Uterus (tissue), 2 donors: ENCODE data around the gene RAP1GAP.

Experiments
- CTCF ChIP-seq, 4 experiments: fragments of 200-600 bp in 2 of 4; fragments of 450-650 bp in 2 of 4; sonication (generic) in 2 of 4; IDR thresholded peaks; one replicate each; pipeline ENCODE4 v1.5.1; 2016 to 2019; ENCODE audit warnings: antibody characterized with exemption in 4 of 4, mild to moderate bottlenecking in 2 of 4, moderate library complexity in 1 of 4
- POLR2A ChIP-seq, 2 donors: fragments of 450-650 bp; IDR thresholded peaks; one replicate each; pipeline ENCODE4 v1.6.1; 2016; ENCODE audit warnings: antibody characterized with exemption in 2 of 2, mild to moderate bottlenecking in 1 of 2, moderate library complexity in 1 of 2

- TF ChIP-seq CTCF (IDR thresholded peaks at IDR 0.05): no peak
- no peak for TF ChIP-seq POLR2A (IDR thresholded peaks at IDR 0.05)
Observed at GRCh38 chr1:21621761-21622436, 47.3 kb downstream of the RAP1GAP start.
